Kidney epithelial cell (primary cell): ENCODE measurements around the gene ST14. TPM values are rescaled to one million over a fixed set of nuclear protein-coding genes. Genes with fewer than 3 reads are reported as not detected.
"Not testable (repeated sequence)": the region's sequence is repeated elsewhere in the genome, so short reads cannot be mapped to it uniquely, and the experiment has no call there.

Source experiments
- DNase-seq: peaks from one replicate; pipeline ENCODE4 v3.0.0-alpha.2; 2010; ENCODE audit warnings: low read depth
- H3K27me3 ChIP-seq: 2 replicates; pipeline ENCODE4 v1.6.0; 2011; ENCODE audit warnings: low read length; ENCODE audit not compliant: control insufficient read depth, insufficient read depth
- H3K36me3 ChIP-seq: 2 replicates; pipeline ENCODE4 v1.5.1; 2011; ENCODE audit warnings: low read length; ENCODE audit not compliant: control insufficient read depth, insufficient read depth
- H3K4me3 ChIP-seq: 2 replicates; pipeline ENCODE4 v1.5.1; 2011; ENCODE audit warnings: low read depth, mild to moderate bottlenecking, control low read depth, low read length
- CTCF ChIP-seq: IDR thresholded peaks from 2 replicates; pipeline ENCODE4 v1.5.1; 2011; ENCODE audit warnings: mild to moderate bottlenecking, moderate library complexity, low read length, control low read depth, inconsistent platforms; ENCODE audit not compliant: insufficient read depth, poor library complexity, severe bottlenecking
- total RNA-seq: library from RNA; depleted of rRNA; stranded (reverse); fragments of >200 nt; gene quantifications from 2 replicates; pipeline ENCODE4 v1.2.3, GENCODE V29; 2015

ST14 gene
- total RNA-seq, 1 donor from 2014 or later = 93.0 TPM

GRCh38 chr11:130168105-130168504 lies 8.5 kb downstream of the ST14 start:
- no peaks in the 10 kb centered on the region for H3K27me3 ChIP-seq
- TF ChIP-seq CTCF = no peak
- H3K36me3 ChIP-seq = no peaks in the 10 kb centered on the region
- no peak for DNase-seq
- no peak overlapping the region for H3K4me3 ChIP-seq

- TF ChIP-seq CTCF = no peak
- H3K27me3 ChIP-seq = no peaks in the 10 kb centered on the region
- no peaks in the 10 kb centered on the region for H3K36me3 ChIP-seq
- DNase-seq = no peak
- no peak overlapping the region for H3K4me3 ChIP-seq
These were observed 10.8 kb downstream of the ST14 start for GRCh38 chr11:130170345-130170744.

DNA sequence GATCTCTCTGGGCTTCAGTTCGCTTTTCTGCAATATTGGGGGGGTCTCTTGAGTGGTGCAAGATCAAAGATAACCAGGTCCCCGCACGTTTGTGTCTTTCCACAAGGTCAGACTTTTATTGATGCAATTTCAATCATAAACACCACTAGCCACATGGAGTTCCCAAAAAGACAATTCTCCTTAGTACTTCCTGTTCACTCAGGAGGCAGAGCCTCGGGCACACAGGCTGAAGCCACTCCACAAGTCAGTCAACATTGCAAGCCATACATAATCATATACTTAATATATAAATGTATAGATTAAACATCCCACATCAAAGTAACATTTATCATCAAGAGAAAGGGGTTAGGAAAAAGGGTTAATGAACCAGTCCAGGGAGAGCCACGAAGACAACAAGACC lies 12.0 kb downstream of the ST14 start:
- H3K27me3 ChIP-seq = no peaks in the 10 kb centered on the region
- no peak for TF ChIP-seq CTCF
- no peaks in the 10 kb centered on the region for H3K36me3 ChIP-seq
- DNase-seq = no peak
- H3K4me3 ChIP-seq = no peak overlapping the region

DNA sequence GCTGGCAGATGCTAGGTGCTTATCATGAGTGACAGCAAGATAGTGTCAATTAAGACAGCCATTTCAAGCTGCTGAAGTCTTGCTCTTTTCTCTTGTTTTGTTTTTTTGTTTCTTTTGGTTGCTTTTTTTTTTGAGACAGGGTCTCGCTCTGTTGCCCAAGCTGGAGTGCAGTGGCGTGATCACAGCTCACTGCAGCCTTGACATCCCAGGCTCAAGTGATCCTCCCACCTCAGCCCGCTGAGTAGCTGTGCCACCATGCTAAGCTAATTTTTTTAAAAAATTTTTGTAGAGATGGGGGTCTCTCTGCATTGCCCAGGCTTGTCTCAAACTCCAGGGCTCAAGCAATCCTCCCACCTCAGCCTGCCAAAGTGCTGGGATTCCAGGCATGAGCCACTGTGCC lies 12.4 kb downstream of the ST14 start:
- not testable (repeated sequence) for H3K27me3 ChIP-seq, DNase-seq, H3K4me3 ChIP-seq, H3K36me3 ChIP-seq

- Histone ChIP-seq H3K27me3 (no peaks in the 10 kb centered on the region), H3K36me3 (no peaks in the 10 kb centered on the region), H3K4me3 (no peak overlapping the region)
- DNase-seq = no peak
- TF ChIP-seq CTCF = no peak
These were observed 15.1 kb downstream of the ST14 start for GRCh38 chr11:130174642-130175041.

DNA sequence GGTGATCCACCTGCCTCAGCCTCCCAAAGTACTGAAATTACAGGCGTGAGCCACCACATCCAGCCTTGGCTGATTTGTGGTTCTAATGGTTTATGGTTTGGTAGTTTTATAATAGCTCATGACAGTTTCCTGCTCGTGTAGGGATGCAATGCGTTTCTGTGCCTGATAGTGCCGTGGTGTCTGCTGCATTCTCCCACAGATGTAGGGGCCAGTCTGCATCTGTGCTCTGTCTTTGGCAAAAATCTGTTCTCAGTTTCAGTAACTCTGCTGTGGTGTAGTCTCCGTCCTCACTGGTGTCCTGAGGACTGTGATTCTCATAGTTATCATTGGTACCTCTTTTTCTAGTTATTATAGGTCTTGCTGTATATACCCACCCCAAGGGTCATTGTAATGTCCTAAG lies 16.3 kb downstream of the ST14 start:
- TF ChIP-seq CTCF = no peak
- no peaks in the 10 kb centered on the region for H3K36me3 ChIP-seq
- no peaks in the 10 kb centered on the region for H3K27me3 ChIP-seq
- no peak overlapping the region for H3K4me3 ChIP-seq
- DNase-seq = no peak
